GM18519 (cell line): ENCODE data around the gene GREB1.

Experiments
- ATAC-seq: cut with Tn5 transposase; IDR thresholded peaks from one replicate; pipeline ENCODE4 v1.9.1; 2021; ENCODE audit warnings: mild to moderate bottlenecking, moderate library complexity; ENCODE audit not compliant: unreplicated experiment, low FRiP score

The GREB1 gene

DNA sequence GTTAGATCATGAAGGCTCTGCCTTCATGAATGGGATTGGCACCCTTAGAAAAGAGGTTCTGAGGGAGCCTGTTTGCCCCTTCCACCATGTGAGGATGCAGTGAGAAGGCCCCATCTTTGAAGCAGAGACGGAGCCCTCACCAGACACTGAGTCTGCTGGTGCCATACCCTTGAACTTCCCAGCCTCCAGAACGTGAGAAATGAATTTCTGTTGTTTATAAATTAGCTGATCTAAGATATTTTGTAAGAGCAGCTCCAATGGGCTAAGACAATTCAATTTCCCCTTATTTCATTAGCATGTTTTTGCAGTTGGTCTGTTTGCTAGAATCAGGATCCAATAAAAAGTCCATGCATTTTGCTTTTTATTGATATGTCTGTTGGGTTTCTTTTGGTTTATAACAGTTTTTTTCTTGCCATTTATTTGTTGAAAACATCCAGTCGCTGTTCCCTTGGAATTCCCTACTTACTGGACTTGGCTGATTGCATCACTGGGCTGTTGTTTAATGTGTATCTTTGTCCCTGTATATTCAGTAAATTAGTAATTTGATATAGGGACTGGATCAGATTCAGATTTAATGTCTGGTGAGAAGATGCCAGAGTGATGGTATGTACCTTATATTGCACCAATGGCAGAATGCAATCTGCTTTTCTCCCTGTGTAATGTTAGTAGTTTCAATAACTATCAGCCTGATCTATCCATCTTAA is 24.0 kb upstream of the GREB1 start:
- ATAC-seq, result no peak

DNA sequence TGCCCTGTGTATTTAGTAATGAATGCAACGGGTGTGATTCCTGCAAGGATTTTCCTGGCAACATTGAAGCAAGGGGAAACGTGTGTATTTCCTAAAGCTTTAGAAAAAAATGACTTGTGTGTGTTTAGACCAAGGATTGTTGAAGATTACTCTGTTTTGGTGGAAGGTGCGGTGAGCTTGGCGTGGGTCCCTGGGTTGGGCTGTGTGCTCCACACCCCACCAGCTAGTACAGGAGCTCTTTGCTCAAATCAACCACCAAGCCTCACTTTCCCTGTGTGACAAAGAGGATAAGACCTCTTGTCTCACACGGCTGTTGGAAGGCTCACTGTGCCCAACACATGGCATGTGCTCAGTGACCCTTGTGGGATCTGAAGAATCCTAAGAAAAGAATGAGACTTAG is 21.4 kb upstream of the GREB1 start:
- no peak for ATAC-seq

DNA sequence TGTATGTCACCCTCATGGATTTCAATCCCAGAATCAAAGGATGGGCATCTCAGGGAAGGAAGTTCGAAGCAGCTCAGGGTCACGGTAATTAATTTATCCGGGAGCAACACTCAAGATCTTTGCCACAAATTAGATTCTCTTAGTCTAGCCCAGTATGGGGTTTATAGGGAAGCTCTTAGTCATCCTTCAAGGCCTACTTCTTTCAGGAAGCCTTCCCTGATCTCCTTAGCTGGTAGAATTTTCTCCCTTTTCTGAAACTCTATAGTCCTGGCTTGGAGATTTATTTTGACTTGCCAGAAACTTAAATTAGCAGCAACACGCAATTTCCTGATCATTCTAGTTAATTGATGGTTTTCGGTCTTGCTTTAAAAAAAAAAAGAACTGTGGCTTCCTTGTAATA is 20.5 kb upstream of the GREB1 start:
- no peak for ATAC-seq

DNA sequence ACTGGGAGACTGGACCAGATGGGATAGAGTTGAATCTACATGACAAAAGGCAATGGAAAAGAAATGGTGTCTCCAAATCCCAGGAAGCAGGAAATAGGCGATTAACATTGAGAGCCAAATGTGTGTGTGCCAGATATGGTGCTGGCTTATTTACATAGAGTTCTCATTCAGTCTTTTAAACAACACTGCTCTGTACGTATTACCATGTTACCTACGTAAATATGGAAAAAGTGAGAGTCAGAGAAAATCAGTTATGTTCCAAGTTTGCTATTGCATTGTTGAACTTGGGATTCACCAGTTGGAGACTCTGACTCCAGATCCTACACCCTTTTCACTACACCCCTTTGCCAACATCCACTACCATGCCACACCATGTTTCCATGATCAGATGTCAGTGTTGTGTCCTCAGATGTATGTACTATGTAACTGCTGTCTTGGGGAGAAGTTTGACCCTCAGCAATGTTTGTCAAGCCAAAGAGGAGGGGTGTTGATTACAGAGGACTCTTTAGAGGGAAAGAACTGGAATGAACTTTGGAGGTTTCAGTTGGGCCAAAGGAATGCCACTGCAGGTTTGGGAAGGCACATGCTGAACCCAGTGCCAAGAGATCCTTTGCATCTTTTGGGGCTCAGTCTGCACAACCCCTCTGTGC is 19.6 kb upstream of the GREB1 start:
- no peak for ATAC-seq

DNA sequence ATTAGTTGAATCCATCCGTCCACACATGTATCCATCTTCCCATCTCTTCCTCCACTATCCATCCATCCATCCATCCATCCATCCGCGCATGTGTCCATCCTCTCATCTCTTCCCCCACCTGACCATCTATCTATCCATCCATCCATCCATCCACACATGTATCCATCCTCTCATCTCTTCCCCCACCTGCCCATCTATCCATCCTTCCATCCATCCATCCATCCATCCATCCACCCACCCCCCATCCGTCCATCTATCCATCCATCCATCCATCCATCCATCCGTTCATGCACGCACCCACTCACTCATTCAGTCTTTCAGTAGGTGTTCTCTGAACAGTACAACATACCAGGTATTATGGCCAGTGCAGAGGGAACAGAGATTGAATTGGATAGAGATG is 18.9 kb upstream of the GREB1 start:
- ATAC-seq, result no peak

DNA sequence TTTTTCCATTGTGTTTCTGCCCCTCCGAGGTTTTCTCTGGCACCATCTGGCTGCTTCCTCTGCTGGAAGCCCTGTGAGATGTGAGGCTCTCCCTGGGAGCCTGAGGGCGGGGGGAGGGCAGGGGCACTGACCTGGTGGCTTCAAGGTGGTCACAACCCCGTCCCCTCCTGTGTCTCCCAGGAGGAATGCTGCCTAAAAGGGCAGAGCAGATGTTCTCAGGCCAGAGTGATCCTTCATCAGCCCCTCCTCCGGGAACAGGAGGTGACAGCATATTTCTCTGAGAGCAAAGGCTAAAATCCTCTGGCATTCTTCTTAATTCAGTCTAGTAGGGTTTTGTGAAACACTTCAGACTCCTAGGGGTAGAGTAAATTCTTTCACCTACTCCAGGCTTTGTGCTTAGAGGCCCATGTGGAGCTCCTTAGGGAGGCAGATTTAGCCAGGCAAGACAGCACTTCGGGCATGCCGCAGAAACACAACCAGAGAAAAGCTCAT is 18.3 kb upstream of the GREB1 start:
- no peak for ATAC-seq

DNA sequence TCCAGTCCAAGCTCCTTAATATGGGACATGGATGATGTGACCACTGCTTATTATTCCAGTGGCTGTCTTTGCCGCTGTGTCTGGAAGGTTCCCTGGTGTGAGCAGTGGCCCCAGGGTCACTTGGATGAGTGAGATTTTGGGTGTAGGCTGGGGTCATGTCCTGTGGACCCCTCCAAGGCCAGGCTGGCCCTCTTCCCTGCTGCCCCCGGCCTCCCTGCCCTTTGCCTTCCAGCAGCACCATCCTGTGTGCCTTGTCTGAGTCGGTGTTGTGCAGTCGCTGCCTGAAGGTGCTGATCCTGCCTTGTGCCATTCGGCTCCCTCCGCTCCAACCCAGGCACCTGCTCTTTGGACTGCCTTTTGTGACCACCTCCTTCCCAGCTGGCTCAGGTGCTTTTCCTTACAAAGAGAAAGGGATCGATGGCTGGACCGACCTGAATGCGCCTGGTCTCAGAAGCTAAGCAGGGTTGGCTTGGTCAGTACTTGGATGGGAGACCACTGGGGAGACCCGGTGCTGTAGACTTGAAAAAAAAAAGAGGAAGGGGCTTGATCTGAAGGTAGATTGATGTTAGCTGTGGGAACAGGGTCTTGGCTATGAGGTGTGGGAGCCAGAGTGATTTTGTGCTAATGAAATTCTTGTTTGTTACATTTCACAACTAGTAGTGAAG is 16.7 kb upstream of the GREB1 start:
- ATAC-seq, result no peak

DNA sequence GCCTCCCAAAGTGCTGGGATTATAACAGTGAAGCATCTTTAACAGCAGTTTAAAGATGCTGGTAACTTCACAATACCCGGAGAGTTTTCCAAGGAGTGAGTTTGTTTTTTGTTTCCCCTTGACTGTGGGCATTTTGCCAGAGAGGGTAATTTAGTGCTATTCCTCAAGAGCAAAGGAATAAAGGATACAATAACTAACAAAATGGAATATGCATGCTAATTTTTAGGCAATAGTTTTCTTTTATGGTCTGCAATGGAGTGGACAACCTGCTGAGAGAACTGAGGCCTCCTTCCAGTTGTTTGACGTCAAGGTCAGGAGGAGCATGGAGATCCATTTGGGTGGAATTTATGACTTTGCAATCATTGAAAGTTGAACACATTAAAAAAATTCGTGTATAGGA is 15.9 kb upstream of the GREB1 start:
- no peak for ATAC-seq

DNA sequence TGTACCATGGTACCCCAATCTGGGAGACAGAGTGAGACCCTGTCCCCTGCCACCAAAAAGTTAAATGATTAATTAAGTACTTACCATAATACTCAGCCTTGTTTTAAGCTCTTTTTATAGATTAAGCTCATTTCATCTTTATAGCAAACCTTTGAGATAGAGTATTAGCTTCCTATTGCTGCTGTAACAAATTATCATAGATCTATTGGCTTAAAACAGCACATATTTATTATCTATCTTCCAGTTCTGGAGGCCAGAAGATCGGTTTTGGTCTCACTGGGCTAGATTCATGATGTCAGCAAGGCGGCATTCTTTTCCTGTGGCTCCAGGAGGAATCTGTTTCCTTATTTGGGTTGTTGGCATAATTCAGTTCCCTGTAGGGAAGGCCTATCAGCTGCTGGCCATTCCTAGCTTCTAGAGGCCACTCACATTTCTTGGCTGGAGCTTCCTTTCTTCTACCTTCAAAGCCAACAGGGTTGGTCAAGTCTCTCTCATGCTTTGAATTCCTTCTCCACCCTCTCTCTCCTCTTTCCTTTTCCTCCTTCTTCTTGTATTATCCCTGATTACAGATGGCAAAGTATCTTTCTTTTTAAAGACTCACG is 13.7 kb upstream of the GREB1 start:
- ATAC-seq, result no peak

DNA sequence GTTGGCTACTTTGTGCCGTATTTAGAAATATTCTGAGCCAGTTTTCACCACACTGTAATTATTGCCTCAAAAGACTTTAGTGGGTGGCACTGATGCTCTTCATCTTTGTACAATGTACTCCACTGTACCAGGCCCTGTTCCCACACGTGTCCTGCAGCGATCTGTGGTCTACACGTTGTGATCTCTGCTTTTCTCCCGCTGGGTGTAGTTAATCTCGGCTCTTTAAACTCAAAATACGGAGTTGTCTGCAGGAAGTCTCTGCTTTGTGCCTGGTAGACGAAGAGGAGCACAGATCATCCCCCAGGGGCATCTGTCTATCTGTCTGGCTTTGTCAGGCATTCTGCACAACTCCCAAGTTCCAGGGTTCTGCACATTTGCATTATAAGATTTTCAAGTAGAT is 12.1 kb upstream of the GREB1 start:
- ATAC-seq, result no peak

DNA sequence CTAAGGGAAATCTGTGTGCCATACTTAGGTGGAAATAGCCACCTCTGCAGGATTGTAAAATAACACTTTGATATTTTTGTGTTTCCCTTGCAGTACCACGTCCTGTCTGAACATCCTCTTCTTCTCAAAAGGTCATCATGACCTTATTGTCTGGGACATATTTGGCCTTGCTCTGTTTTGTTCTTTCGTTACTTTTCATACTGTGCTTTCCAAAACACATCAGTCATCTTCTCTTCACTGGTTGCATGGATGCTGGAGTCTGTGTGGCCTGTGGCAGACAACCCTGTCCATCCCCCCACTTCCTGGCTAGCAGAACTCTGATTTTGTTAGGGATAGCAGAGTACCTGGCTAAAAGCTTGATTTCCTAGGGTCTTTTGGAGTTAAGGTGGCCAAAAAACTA is 9.4 kb upstream of the GREB1 start:
- ATAC-seq, result no peak

DNA sequence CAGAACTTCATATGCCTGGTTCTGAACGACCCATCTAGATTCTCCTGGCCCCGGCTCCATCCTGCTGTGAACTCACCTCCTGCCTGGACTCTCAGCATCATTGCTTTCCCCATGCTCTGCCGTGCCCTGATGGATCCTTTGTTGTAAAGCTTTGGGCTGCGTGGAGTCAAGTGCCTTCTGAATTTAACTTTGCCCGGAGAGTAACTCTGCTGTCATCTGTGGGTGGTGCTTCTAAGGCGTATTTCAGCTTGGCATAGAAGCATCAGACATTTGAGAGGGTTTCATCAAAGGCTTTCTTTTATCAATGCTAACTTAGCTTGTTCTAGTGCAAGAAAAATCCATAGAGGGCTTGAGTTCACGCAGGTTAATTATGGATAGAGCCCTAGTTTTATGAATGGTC is 8.1 kb upstream of the GREB1 start:
- ATAC-seq, result no peak

DNA sequence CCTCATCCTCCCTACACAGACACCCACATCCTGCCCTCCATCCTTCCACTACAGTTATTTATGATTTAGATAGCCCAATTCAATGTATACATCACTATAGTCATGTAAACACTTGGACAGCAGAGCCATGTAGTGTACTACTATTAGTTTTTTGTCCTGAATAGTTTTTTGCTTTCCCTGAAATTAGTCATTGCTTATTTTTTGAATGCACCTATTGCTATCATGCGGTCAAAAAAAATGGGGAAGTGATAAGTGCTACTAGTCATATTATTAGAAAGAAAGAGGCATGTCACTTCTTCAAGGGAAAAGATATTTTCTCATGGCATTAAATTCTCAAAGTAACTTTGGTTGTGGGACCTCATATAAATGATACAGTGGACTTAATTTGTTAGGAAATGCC is 6.8 kb upstream of the GREB1 start:
- no peak for ATAC-seq

DNA sequence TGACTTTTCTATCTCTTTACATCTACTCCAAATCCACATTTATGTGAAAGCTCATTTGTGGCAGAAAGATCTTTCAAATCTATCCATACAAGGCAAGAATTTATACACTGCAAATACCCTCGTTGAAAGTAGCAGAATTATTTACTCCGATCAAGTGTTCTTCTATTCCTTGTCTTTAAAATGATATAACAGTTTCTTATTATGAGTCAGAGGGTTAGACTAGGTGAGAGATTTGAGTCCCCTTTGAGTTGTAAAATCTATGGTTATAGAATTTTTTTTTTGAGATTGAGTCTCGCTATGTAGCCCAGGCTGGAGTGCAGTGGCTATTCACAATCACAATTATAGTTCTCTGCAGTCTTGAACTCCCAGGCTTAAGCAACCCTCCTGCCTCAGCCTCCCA is 5.6 kb upstream of the GREB1 start:
- ATAC-seq, result no peak

DNA sequence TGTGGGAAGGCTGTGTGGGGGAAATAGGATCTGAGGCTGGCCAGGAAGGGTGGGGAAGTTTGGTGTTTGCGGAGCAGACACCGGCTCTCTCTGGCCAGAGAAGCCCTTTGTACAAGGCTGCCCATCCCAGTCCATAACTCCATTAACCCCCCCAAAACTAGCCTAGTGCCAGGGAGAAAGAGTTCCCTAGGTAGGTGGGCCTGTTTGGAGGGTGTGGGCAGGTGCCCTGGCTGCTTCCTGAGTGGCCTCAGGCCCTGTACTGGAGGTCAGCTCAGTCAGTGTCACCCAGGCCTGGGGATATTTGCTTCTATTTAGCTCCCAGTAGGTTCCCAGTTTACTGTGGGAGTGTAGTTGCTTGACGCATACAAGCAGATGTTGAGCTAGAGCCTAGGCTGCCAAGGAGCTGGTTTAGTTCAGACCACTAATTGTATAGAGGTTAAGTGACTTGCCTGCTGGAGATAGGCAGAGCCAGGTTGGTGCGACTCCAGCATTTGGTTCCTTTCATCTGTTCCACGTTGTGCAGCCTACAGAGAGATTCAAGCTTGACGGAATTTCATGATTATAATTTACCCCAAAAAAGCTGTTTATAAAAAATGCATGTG is 2.9 kb upstream of the GREB1 start:
- no peak for ATAC-seq

DNA sequence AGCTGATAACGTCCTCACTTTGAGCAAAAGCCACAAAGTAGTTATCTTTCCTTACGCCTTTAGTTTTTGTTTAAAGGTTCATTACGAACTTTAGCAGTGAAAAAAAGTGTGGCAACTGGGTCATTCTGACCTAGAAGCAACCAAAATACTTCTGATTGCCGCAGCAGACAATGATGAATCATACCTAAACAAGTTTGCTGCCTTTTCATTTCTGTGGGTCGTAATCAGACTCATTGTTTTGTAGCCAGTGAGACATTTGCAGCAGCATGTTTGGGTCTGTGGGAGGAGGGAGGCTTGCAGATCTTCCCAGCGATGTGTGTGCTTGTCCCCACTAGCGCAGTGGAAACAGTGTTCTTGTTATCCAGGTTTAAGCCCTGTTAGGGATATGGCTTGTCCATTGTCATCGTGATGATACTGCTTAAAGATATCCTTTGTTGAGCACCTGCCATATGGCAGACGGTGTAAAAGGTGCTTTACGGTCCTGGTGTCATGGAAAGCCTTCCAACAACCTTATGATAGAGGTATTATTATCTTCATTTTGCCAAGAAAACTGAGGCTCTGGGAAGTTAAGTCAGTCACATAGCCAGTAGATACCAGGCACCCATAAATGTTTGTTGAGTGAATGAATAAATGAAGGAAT is 1.3 kb upstream of the GREB1 start:
- no peak for ATAC-seq

DNA sequence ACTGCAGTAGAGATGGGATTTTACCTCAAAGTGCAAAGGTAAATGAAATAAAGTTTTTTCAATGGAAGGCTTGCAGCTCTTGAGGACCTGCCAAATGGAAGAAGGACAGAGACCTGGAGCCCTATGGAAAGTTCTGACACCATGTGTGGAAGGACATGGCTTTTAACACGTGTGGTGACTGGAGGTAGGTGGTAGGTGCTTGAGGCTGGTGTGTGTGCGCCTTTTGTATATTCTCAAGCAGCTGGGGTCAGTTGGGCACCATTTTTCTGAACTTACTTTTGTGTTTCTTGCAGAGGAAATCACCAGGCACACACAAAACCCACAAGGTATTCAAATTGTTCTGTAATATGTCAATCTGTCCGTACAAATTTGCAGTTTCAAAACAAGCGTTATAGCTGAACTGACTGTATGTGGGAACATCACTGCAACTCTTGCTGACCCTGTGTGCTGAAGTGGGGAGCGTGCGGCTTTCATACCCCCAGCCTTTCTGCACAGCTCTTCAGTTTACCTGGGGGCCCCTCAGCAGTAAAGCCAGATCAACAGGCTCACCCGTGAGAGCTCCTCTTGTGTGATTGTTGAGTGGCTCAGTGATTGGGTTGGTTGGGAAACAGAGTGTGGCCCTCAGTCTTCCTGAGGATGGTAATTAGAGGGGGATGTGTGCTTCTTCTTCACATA is 363 bp downstream of the GREB1 start:
- no peak for ATAC-seq

DNA sequence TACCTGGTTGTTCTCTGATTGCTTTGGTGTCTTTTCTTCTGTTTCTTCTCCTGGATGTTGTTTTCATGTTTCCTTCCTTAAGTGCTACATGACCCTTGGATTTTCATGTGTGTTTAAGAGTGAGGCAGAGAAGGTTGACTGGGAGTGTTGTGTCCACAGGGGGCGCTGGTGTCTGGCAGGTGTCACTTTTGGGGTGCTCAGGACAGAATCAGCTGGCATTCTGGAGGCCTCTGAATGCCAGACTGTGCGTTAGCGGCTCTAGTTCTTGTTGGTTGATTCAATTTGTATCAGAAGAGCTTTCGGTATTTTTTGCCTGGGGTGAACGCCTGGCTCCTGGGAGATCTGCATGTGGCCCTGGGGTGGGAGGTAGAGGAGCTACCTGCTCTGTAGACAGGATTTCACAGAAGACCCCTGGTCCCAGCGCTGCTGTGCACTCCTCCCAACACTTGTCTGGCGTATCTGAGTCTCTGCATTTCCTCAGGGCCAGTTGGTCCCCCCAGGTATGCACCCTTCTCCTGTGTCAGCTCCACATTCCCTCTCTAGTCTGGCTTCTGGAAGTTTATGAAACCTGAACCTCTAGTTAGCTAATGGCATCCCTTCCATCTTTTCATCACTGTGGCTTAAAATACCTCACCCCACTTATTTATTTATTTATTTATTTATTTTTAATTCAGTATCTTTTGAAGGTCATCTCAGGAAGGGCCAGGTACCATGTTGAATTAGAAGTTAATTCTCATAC is 1.1 kb downstream of the GREB1 start:
- no peak for ATAC-seq

DNA sequence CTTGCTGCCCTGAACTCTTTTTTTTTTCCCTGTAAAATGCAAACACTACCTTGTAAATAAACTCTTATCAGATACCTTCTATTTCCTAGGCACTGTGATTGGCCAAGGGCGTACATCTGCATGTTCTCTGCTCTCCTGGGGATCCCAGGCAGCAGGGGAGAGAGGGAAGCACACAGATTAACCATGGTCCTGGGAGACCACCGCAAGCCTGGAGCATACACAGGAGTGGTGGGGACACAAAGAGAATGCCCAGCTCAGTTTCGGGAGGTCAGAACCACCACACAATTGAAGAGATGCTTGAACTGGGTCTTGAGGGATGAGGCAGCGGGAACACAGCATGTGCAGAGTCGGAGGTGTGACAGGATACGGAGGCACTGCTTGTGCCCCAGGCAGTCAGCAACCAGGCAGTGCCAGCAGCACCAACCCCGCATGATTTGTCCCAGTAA is 2.1 kb downstream of the GREB1 start:
- no peak for ATAC-seq
